ENCODE measurements around the gene CEP104.

DNA sequence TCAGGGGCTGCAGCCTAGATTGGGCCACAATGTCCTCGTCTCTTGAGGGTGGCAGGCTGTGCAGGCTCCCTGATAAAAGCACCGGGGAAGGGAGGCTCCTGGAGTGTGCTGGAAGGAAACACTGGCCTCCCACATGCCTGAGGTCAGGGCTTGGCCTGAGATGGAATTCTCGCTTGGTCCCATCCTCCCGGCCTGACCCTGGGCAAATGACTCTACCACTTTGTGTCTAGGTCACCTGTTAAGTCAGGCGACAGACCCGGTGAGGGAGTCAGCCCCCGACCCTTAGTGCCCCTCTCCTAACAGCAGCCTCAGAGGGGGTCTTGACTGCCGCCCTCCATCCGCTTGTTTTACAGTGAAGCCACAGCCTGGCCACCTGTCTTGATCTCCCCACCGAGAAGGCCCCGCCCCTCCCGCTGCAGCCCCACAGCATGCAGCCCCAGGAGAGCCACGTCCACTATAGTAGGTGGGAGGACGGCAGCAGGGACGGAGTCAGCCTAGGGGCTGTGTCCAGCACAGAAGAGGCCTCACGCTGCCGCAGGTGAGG is 82.0 kb downstream of the CEP104 start:
- TF ChIP-seq CTCF (conservative IDR thresholded peaks at IDR 0.05), result no peak
- no peak for TF ChIP-seq ZFX (IDR thresholded peaks at IDR 0.05)

Measured in C4-2B (cell line).